HepG2 (cell line): ENCODE measurements around the gene NKD1. TPM values are rescaled to one million over a fixed set of nuclear protein-coding genes. Genes with fewer than 3 reads are reported as not detected.

Experiments
- EED ChIP-seq: sonication (generic); formaldehyde crosslinking; IDR thresholded peaks from 2 replicates; pipeline ENCODE4 v1.5.0; 2020; ENCODE audit warnings: mild to moderate bottlenecking, missing genetic modification reagents
- ESRRA ChIP-seq: sonication (generic); formaldehyde crosslinking; IDR thresholded peaks from 2 replicates; pipeline ENCODE4 v1.5.1; 2020; ENCODE audit warnings: mild to moderate bottlenecking, low read depth, missing genetic modification reagents
- KMT2A ChIP-seq: sonication (generic); formaldehyde crosslinking; IDR thresholded peaks from 2 replicates; pipeline ENCODE4 v1.4.0; 2020; ENCODE audit warnings: missing genetic modification reagents
- SATB2 ChIP-seq: sonication (generic); formaldehyde crosslinking; IDR thresholded peaks from 2 replicates; pipeline ENCODE4 v1.5.0; 2020; ENCODE audit warnings: missing genetic modification reagents
- SP140L ChIP-seq: sonication (generic); formaldehyde crosslinking; IDR thresholded peaks from 2 replicates; pipeline ENCODE4 v1.4.0; 2020; ENCODE audit warnings: missing genetic modification reagents, borderline replicate concordance
- SRSF1 ChIP-seq: fragments of 200-400 bp; formaldehyde crosslinking; optimal IDR thresholded peaks from 2 replicates; pipeline ENCODE3; 2017; ENCODE audit warnings: mild to moderate bottlenecking, low read depth, low read length, moderate library complexity
- SRY ChIP-seq: sonication (generic); formaldehyde crosslinking; IDR thresholded peaks from 2 replicates; pipeline ENCODE4 v1.8.0; 2022; ENCODE audit warnings: mild to moderate bottlenecking, missing genetic modification reagents
- ZNF431 ChIP-seq: sonication (generic); formaldehyde crosslinking; IDR thresholded peaks from 2 replicates; pipeline ENCODE4 v1.9.0; 2022; ENCODE audit warnings: missing genetic modification reagents, low read depth, mild to moderate bottlenecking, borderline replicate concordance
- ZNF766 ChIP-seq: sonication (generic); formaldehyde crosslinking; IDR thresholded peaks from 2 replicates; pipeline ENCODE4 v1.5.0; 2020; ENCODE audit warnings: missing genetic modification reagents, borderline replicate concordance
- ZNF792 ChIP-seq: IDR thresholded peaks from 2 replicates; pipeline ENCODE4 v1.6.1; 2016
- ZSCAN29 ChIP-seq: sonication (generic); formaldehyde crosslinking; conservative IDR thresholded peaks from 2 replicates; pipeline ENCODE4 v1.4.0; 2020; ENCODE audit warnings: mild to moderate bottlenecking, missing genetic modification reagents
- polyA plus RNA-seq, 8 experiments: library from polyadenylated mRNA; depleted of rRNA in 3 of 8; stranded (reverse) in 7 of 8; unstranded in 1 of 8; fragments of >200 nt; fragmentation: Illumina TruSeq in 4 of 8; extraction: Trizol in 4 of 8; gene quantifications; 2 replicates each; pipeline versions ENCODE4 v1.2.1 to v1.2.3, GENCODE V29; 2011 to 2016; ENCODE audit warnings: low read depth in 4 of 8, missing spikeins in 1 of 8, mixed read lengths in 1 of 8; ENCODE audit not compliant: insufficient read depth in 1 of 8
- total RNA-seq, 5 experiments: library from RNA; depleted of rRNA; stranded (reverse); fragments of >200 nt; fragmentation: Illumina TruSeq; extraction: Trizol; gene quantifications; 2 replicates each; pipeline ENCODE4 v1.2.3, GENCODE V29; 2016; ENCODE audit warnings: low read depth in 1 of 5
- TF ChIP-seq, protein P1 (sequence below): sonication (generic); formaldehyde crosslinking; IDR thresholded peaks from one replicate; pipeline ENCODE4 v1.5.1; 2020; ENCODE audit warnings: mild to moderate bottlenecking, missing genetic modification reagents; ENCODE audit errors: not compliant biosample characterization
- TF ChIP-seq, protein P2 (sequence below): IDR thresholded peaks from 2 replicates; pipeline ENCODE4 v1.6.1; 2016; ENCODE audit warnings: low read depth, control low read depth
- TF ChIP-seq, protein P3 (sequence below): sonication (generic); formaldehyde crosslinking; IDR thresholded peaks from 2 replicates; pipeline ENCODE4 v1.4.0; 2020; ENCODE audit warnings: missing genetic modification reagents
- TF ChIP-seq, protein P4 (sequence below): sonication (generic); formaldehyde crosslinking; IDR thresholded peaks from 2 replicates; pipeline ENCODE4 v1.5.0; 2020; ENCODE audit warnings: missing genetic modification reagents
- TF ChIP-seq, protein P5 (sequence below): sonication (generic); formaldehyde crosslinking; conservative IDR thresholded peaks from 2 replicates; pipeline ENCODE4 v1.4.0; 2020; ENCODE audit warnings: missing genetic modification reagents

Gene NKD1
- total and polyA plus RNA-seq, 2 of the 13 experiments (the other 11 are each of a cell fraction or from before 2014, with no cell fraction given): 70.4 to 121 TPM

DNA sequence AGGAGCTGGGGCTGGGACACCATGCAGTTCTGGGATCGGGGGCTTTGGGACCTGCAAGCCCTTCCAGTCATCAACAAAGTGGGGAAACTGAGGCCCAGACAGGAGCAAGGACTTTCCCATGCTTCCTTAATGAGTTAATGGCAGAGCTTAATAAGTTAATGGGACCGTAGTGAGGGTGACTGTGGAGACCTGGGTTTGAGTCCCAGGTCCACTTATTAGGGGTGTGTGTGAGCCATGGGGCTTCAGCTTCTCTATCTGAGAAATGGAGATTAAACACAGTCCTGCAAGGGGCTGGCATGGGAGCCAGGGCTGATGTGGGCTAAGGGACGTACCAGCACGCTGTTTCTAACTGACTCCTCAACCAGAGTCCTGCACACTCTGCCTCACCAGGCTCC lies 41.7 kb upstream of the NKD1 start (continued):
- TF ChIP-seq, protein P1, sequence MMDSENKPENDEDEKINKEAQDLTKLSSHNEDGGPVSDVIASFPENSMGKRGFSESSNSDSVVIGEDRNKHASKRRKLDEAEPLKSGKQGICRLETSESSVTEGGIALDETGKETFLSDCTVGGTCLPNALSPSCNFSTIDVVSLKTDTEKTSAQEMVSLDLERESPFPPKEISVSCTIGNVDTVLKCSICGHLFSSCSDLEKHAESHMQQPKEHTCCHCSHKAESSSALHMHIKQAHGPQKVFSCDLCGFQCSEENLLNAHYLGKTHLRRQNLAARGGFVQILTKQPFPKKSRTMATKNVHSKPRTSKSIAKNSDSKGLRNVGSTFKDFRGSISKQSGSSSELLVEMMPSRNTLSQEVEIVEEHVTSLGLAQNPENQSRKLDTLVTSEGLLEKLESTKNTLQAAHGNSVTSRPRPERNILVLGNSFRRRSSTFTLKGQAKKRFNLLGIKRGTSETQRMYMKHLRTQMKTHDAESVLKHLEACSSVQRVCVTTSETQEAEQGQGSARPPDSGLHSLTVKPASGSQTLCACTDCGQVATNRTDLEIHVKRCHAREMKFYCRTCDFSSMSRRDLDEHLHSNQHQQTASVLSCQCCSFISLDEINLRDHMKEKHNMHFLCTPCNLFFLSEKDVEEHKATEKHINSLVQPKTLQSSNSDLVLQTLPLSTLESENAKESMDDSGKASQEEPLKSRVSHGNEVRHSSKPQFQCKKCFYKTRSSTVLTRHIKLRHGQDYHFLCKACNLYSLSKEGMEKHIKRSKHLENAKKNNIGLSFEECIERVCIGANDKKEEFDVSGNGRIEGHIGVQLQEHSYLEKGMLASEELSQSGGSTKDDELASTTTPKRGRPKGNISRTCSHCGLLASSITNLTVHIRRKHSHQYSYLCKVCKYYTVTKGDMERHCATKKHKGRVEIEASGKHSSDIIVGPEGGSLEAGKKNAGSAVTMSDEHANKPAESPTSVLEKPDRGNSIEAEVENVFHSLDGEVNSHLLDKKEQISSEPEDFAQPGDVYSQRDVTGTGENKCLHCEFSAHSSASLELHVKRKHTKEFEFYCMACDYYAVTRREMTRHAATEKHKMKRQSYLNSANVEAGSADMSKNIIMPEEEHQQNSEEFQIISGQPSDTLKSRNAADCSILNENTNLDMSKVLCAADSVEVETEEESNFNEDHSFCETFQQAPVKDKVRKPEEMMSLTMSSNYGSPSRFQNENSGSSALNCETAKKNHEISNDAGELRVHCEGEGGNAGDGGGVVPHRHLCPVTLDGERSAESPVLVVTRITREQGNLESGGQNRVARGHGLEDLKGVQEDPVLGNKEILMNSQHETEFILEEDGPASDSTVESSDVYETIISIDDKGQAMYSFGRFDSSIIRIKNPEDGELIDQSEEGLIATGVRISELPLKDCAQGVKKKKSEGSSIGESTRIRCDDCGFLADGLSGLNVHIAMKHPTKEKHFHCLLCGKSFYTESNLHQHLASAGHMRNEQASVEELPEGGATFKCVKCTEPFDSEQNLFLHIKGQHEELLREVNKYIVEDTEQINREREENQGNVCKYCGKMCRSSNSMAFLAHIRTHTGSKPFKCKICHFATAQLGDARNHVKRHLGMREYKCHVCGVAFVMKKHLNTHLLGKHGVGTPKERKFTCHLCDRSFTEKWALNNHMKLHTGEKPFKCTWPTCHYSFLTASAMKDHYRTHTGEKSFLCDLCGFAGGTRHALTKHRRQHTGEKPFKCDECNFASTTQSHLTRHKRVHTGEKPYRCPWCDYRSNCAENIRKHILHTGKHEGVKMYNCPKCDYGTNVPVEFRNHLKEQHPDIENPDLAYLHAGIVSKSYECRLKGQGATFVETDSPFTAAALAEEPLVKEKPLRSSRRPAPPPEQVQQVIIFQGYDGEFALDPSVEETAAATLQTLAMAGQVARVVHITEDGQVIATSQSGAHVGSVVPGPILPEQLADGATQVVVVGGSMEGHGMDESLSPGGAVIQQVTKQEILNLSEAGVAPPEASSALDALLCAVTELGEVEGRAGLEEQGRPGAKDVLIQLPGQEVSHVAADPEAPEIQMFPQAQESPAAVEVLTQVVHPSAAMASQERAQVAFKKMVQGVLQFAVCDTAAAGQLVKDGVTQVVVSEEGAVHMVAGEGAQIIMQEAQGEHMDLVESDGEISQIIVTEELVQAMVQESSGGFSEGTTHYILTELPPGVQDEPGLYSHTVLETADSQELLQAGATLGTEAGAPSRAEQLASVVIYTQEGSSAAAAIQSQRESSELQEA (CRISPR knock-in tag): peak; percentile 4
- TF ChIP-seq, protein P2, sequence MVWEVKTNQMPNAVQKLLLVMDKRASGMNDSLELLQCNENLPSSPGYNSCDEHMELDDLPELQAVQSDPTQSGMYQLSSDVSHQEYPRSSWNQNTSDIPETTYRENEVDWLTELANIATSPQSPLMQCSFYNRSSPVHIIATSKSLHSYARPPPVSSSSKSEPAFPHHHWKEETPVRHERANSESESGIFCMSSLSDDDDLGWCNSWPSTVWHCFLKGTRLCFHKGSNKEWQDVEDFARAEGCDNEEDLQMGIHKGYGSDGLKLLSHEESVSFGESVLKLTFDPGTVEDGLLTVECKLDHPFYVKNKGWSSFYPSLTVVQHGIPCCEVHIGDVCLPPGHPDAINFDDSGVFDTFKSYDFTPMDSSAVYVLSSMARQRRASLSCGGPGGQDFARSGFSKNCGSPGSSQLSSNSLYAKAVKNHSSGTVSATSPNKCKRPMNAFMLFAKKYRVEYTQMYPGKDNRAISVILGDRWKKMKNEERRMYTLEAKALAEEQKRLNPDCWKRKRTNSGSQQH (CRISPR knock-in tag): no peak
- TF ChIP-seq SRSF1: peak; percentile 16
- TF ChIP-seq, protein P3, sequence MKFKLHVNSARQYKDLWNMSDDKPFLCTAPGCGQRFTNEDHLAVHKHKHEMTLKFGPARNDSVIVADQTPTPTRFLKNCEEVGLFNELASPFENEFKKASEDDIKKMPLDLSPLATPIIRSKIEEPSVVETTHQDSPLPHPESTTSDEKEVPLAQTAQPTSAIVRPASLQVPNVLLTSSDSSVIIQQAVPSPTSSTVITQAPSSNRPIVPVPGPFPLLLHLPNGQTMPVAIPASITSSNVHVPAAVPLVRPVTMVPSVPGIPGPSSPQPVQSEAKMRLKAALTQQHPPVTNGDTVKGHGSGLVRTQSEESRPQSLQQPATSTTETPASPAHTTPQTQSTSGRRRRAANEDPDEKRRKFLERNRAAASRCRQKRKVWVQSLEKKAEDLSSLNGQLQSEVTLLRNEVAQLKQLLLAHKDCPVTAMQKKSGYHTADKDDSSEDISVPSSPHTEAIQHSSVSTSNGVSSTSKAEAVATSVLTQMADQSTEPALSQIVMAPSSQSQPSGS (CRISPR knock-in tag): no peak
- TF ChIP-seq ZNF792 (CRISPR knock-in tag): peak; percentile 18; the same call in 1 of the 2 replicates
- TF ChIP-seq SATB2: 0 out of 2 replicates have a peak, but pooled peaks have one; percentile 5
- TF ChIP-seq SRY (CRISPR knock-in tag): no peak
- TF ChIP-seq ZNF431 (CRISPR knock-in tag): 0 out of 2 replicates have a peak, but pooled peaks have one; percentile 5
- TF ChIP-seq ZSCAN29 (CRISPR knock-in tag): 0 out of 2 replicates have a peak, but pooled peaks have one; percentile 31
- TF ChIP-seq, protein P4, sequence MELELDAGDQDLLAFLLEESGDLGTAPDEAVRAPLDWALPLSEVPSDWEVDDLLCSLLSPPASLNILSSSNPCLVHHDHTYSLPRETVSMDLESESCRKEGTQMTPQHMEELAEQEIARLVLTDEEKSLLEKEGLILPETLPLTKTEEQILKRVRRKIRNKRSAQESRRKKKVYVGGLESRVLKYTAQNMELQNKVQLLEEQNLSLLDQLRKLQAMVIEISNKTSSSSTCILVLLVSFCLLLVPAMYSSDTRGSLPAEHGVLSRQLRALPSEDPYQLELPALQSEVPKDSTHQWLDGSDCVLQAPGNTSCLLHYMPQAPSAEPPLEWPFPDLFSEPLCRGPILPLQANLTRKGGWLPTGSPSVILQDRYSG (CRISPR knock-in tag): no peak
- TF ChIP-seq KMT2A (CRISPR knock-in tag): no peak; the same call in 1 of the 2 replicates
- no peak for TF ChIP-seq SP140L (CRISPR knock-in tag)
- TF ChIP-seq, protein P5, sequence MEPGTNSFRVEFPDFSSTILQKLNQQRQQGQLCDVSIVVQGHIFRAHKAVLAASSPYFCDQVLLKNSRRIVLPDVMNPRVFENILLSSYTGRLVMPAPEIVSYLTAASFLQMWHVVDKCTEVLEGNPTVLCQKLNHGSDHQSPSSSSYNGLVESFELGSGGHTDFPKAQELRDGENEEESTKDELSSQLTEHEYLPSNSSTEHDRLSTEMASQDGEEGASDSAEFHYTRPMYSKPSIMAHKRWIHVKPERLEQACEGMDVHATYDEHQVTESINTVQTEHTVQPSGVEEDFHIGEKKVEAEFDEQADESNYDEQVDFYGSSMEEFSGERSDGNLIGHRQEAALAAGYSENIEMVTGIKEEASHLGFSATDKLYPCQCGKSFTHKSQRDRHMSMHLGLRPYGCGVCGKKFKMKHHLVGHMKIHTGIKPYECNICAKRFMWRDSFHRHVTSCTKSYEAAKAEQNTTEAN (CRISPR knock-in tag): no peak
- TF ChIP-seq ESRRA: peak; percentile 2; the same call in 1 of the 2 replicates
- 0 out of 2 replicates have a peak, but pooled peaks have one; percentile 10 for TF ChIP-seq ZNF766
- 0 out of 2 replicates have a peak, but pooled peaks have one; percentile 63 for TF ChIP-seq EED (CRISPR knock-in tag)
